CD4-positive, alpha-beta memory T cell (primary cell): Measurements from ENCODE around the gene NUP37. TPM values are rescaled to one million over a fixed set of nuclear protein-coding genes. Genes with fewer than 3 reads are reported as not detected.
"Not testable (repeated sequence)": the region's sequence is repeated elsewhere in the genome, so short reads cannot be mapped to it uniquely, and the experiment has no call there.

Experiments used
- CTCF ChIA-PET: fragments of 350-600 bp; sonication (Branson Sonifier 250); formaldehyde crosslinking; loops from one replicate; lab custom pipeline; 2021; ENCODE audit warnings: inconsistent platforms; ENCODE audit not compliant: partially characterized antibody; lab: Charles Lee
- POLR2A ChIA-PET: fragments of 350-600 bp; sonication (Branson Sonifier 250); formaldehyde crosslinking; loops from one replicate; lab custom pipeline; 2021; ENCODE audit not compliant: partially characterized antibody; lab: Charles Lee
- DNase-seq, 5 donors: peaks; one replicate each; pipeline versions ENCODE4 v3.0.0 to v3.0.0-alpha.2; 2020 to 2022; ENCODE audit warnings: mixed read lengths in 1 of 5
- H3K27ac ChIP-seq: one replicate; pipeline ENCODE4 v1.7.0; 2013; ENCODE audit warnings: low read depth, low read length
- H3K27me3 ChIP-seq: 2 replicates; pipeline ENCODE4 v1.7.0; 2013; ENCODE audit warnings: mild to moderate bottlenecking, low read length, moderate library complexity; ENCODE audit not compliant: insufficient read depth
- H3K36me3 ChIP-seq: 2 replicates; pipeline ENCODE4 v1.7.0; 2013; ENCODE audit warnings: mild to moderate bottlenecking, low read length, moderate library complexity; ENCODE audit not compliant: insufficient read depth
- H3K4me1 ChIP-seq: 2 replicates; pipeline ENCODE4 v1.7.0; 2013; ENCODE audit warnings: mild to moderate bottlenecking, low read length, moderate library complexity; ENCODE audit not compliant: insufficient read depth
- H3K4me3 ChIP-seq, 2 donors: one replicate each; pipeline ENCODE4 v1.7.0; 2013; ENCODE audit warnings: low read length in 2 of 2, mild to moderate bottlenecking in 1 of 2
- H3K9me3 ChIP-seq, 2 donors: one replicate each; pipeline ENCODE4 v1.7.0; 2013; ENCODE audit warnings: low read length in 2 of 2, control low read depth in 1 of 2; ENCODE audit not compliant: control insufficient read depth in 1 of 2
- H3K27ac Mint-ChIP-seq, 7 donors: one replicate each; pipeline ENCODE4 v1.8.0; 2020 to 2021; ENCODE audit warnings: mixed read lengths in 7 of 7, mild to moderate bottlenecking in 6 of 7, inconsistent platforms in 3 of 7, moderate library complexity in 3 of 7
- H3K27me3 Mint-ChIP-seq, 2 donors: one replicate each; pipeline ENCODE4 v1.8.0; 2020 to 2021; ENCODE audit warnings: mixed read lengths in 2 of 2
- H3K36me3 Mint-ChIP-seq, 2 donors: one replicate each; pipeline ENCODE4 v1.8.0; 2020 to 2021; ENCODE audit warnings: mixed read lengths in 2 of 2, inconsistent platforms in 1 of 2, mild to moderate bottlenecking in 1 of 2
- H3K4me1 Mint-ChIP-seq, 4 donors: one replicate each; pipeline ENCODE4 v1.8.0; 2020 to 2021; ENCODE audit warnings: mixed read lengths in 4 of 4, mild to moderate bottlenecking in 1 of 4
- H3K4me3 Mint-ChIP-seq, 8 donors: one replicate each; pipeline ENCODE4 v1.8.0; 2020 to 2021; ENCODE audit warnings: mixed read lengths in 8 of 8, mild to moderate bottlenecking in 7 of 8, moderate library complexity in 6 of 8, inconsistent platforms in 3 of 8
- H3K9me3 Mint-ChIP-seq, 8 donors: one replicate each; pipeline ENCODE4 v1.8.0; 2020 to 2021; ENCODE audit warnings: mixed read lengths in 8 of 8, mild to moderate bottlenecking in 5 of 8, inconsistent platforms in 3 of 8, moderate library complexity in 1 of 8
- intact Hi-C: fragments of 100-400 bp; cut with micrococcal nuclease; formaldehyde crosslinking; loops from one replicate; pipeline ENCODE4 v1.15.1; 2023
- polyA plus RNA-seq, 2 donors: library from polyadenylated mRNA; unstranded; fragments of 300-500 nt; fragmentation: Illumina TruSeq; gene quantifications; one replicate each; pipeline ENCODE4 v1.2.3, GENCODE V29; 2021
- total RNA-seq, 2 experiments: library from RNA; stranded (reverse); gene quantifications; one replicate each; pipeline ENCODE4 v1.2.3, GENCODE V29; 2021

The NUP37 gene
- total RNA-seq (10 to 100 TPM; 17.0 to 18.8 TPM), polyA plus RNA-seq (10 to 100 TPM; 32.6 to 34.5 TPM)

GRCh38 chr12:102119674-102120563, at the start of gene NUP37, which contains the start of gene PARPBP:
Gene NUP37, minus strand, starts transcription at chr12:102120114. Its CDS starts 1,596 bp downstream, at chr12:102118518.
Gene PARPBP, plus strand, starts transcription at chr12:102120183. Its CDS starts 3,706 bp downstream, at chr12:102123889.
- CTCF ChIA-PET = interaction anchor here (1.2 kb wide), 1 partner anchor 29 kb away, joined by 3 read pairs; no protein-coding TSS in a partner anchor
- H3K4me1 Mint-ChIP-seq = peaks cover 13 to 35% (median 19%) of the 10 kb centered on the region in 4 donors
- no peaks in the 10 kb centered on the region for H3K27me3 Mint-ChIP-seq
- Histone ChIP-seq H3K4me1 (peaks cover 24% of the 10 kb centered on the region), H3K36me3 (no peaks in the 10 kb centered on the region), H3K9me3 (no peaks in the 10 kb centered on the region), H3K27me3 (no peaks in the 10 kb centered on the region), H3K27ac (peak within 1 kb of the TSS; percentile 93), H3K4me3 (peak within 1 kb of the TSS; percentile 86 to 95)
- peak within 1 kb of the TSS; percentile 88 to 96 (median 94) for H3K27ac Mint-ChIP-seq
- H3K4me3 Mint-ChIP-seq = peak within 1 kb of the TSS; percentile 86 to 96 (median 92)
- H3K9me3 Mint-ChIP-seq = no peaks in the 10 kb centered on the region
- intact Hi-C loops = loop anchor here (1.0 to 10.0 kb wide), 3 partner anchors 58 to 1915 kb away; partner anchors contain the start of genes ACTR6 and CHPT1
- peak; percentile 92 to 93 (median 92) for DNase-seq
- POLR2A ChIA-PET = interaction anchor here (0.6 to 2.5 kb wide), 2 partner anchors 59 to 177 kb away, joined by 4 to 23 read pairs; partner anchors contain the start of gene WASHC3
- peaks cover 16 to 26% of the 10 kb centered on the region in 2 donors for H3K36me3 Mint-ChIP-seq

- H3K4me1 Mint-ChIP-seq = no peaks in the 10 kb centered on the region
- Histone ChIP-seq H3K27me3 (no peaks in the 10 kb centered on the region), H3K36me3 (no peaks in the 10 kb centered on the region), H3K4me3 (no peak overlapping the region), H3K27ac (no peak overlapping the region), H3K4me1 (no peaks in the 10 kb centered on the region), H3K9me3 (no peaks in the 10 kb centered on the region)
- POLR2A ChIA-PET = no interaction called here
- no peaks in the 10 kb centered on the region for H3K36me3 Mint-ChIP-seq
- DNase-seq = no peak
- H3K27ac Mint-ChIP-seq = no peak overlapping the region
- intact Hi-C loops = no loop called here
- no peaks in the 10 kb centered on the region for H3K9me3 Mint-ChIP-seq
- H3K4me3 Mint-ChIP-seq = no peak overlapping the region
- no peaks in the 10 kb centered on the region for H3K27me3 Mint-ChIP-seq
- CTCF ChIA-PET = no interaction called here
These were observed 48.1 kb upstream of the NUP37 start for GRCh38 chr12:102167821-102168604.

- Mint-ChIP-seq H3K27me3 (no peaks in the 10 kb centered on the region), H3K4me1 (no peaks in the 10 kb centered on the region), H3K4me3 (no peak overlapping the region), H3K36me3 (no peaks in the 10 kb centered on the region), H3K27ac (peak overlapping the region in 1 of 7 donors; percentile 35), H3K9me3 (no peaks in the 10 kb centered on the region)
- no peak overlapping the region for H3K4me3 ChIP-seq
- DNase-seq = no peak
- ChIA-PET CTCF (no interaction called here), POLR2A (no interaction called here)
- no peaks in the 10 kb centered on the region for H3K9me3 ChIP-seq
- no peaks in the 10 kb centered on the region for H3K36me3 ChIP-seq
- no peak overlapping the region for H3K27ac ChIP-seq
- intact Hi-C loops = no loop called here
- H3K4me1 ChIP-seq = no peaks in the 10 kb centered on the region
- no peaks in the 10 kb centered on the region for H3K27me3 ChIP-seq
These were observed 43.5 kb upstream of the NUP37 start for GRCh38 chr12:102163383-102163782.

- intact Hi-C loops = not testable (repeated sequence)
- CTCF ChIA-PET = interaction anchor here (1.0 kb wide), 1 partner anchor 15 kb away, joined by 3 read pairs; no protein-coding TSS in a partner anchor
These were observed 35.3 kb upstream of the NUP37 start for GRCh38 chr12:102155206-102155605.

GRCh38 chr12:102147062-102147587, 27.2 kb upstream of the NUP37 start:
- H3K4me1 ChIP-seq, H3K27ac Mint-ChIP-seq, H3K27me3 Mint-ChIP-seq, POLR2A ChIA-PET, DNase-seq, H3K27me3 ChIP-seq, H3K27ac ChIP-seq, H3K36me3 ChIP-seq, CTCF ChIA-PET, H3K4me1 Mint-ChIP-seq, H3K4me3 ChIP-seq, H3K9me3 Mint-ChIP-seq, H3K4me3 Mint-ChIP-seq, intact Hi-C loops, H3K36me3 Mint-ChIP-seq, H3K9me3 ChIP-seq: not testable (repeated sequence)

More at GRCh38 chr12:102155206-102155605, 35.3 kb upstream of the NUP37 start:
- H3K9me3 Mint-ChIP-seq, H3K4me1 ChIP-seq, DNase-seq, H3K27me3 Mint-ChIP-seq, H3K4me3 Mint-ChIP-seq, H3K27ac Mint-ChIP-seq, H3K4me1 Mint-ChIP-seq, H3K27ac ChIP-seq, H3K4me3 ChIP-seq, H3K36me3 ChIP-seq, H3K27me3 ChIP-seq, H3K9me3 ChIP-seq, POLR2A ChIA-PET, H3K36me3 Mint-ChIP-seq: not testable (repeated sequence)

GRCh38 chr12:102144221-102144620, 24.3 kb upstream of the NUP37 start:
- Histone ChIP-seq H3K27me3 (no peaks in the 10 kb centered on the region), H3K4me3 (no peak overlapping the region), H3K36me3 (no peaks in the 10 kb centered on the region), H3K4me1 (no peaks in the 10 kb centered on the region), H3K27ac (no peak overlapping the region), H3K9me3 (no peaks in the 10 kb centered on the region)
- ChIA-PET POLR2A (no interaction called here), CTCF (interaction anchor here (1.0 kb wide), 1 partner anchor 13 kb away, joined by 3 read pairs; no protein-coding TSS in a partner anchor)
- Mint-ChIP-seq H3K4me3 (no peak overlapping the region), H3K9me3 (peaks cover 0 to 3% (median 0%) of the 10 kb centered on the region in 8 donors), H3K27me3 (no peaks in the 10 kb centered on the region), H3K27ac (no peak overlapping the region), H3K4me1 (peaks cover 0 to 9% (median under 1%) of the 10 kb centered on the region in 4 donors), H3K36me3 (peaks cover 0 to 3% of the 10 kb centered on the region in 2 donors)
- intact Hi-C loops = no loop called here
- DNase-seq = no peak
